ENCODE results near the gene ACTG1.
A peak's percentile ranks its signal among the peaks of the same experiment; 100 is the strongest.

ACTG1 gene

GRCh38 chr17:81492202-81492601 lies 20.4 kb downstream of the ACTG1 start:
- DNase-seq: no peak

- DNase-seq: no peak
Observed at GRCh38 chr17:81491761-81492160, 20.8 kb downstream of the ACTG1 start.

GRCh38 chr17:81491181-81491581 lies 21.4 kb downstream of the ACTG1 start:
- no peak for DNase-seq

DNA sequence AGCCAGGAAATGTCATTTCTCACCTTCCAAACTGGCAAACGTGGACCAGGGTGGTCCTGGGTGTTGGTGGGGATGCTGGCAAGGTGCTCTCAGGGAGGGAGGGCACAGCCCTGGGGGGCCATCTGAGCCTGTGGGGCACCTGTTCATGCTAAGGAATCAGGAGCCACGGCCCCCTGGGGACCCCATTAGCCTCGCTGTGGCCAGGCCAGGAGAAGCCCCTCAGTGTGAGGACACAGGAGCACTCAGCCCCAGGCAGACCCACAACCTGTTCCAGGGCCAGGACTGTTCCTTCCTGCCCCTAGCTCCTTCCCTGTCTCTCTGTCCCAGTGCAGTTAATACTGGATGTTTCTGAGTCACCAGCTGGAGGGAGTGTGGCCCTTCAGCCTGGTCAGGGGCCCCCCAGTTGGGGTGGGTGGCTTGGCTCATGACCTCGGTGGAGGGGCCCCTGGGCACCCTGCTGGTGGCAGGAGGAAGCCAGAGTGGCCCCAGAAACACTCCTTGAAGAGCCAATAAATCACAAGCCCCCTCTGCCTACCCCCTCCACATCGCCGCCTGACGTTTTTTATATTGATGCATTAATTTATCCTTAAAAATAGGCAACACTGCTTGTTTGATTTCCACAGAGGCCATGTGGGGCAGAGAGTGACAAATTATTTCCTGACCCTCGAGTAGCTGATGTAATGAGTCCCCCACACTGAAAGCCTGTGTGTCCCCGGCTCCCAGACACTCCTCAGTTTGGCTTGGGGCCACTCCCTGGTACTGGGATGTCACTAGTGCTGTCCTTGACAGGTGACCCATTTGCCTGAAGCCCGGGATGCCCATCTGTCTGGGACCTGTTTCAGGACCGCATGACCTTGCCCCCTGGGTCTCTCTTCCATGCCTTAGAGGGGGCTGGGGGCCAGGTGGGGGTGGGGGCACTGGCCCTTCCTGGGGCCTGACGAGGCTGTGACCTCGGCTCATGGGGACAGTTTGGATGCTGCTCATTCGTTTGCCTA lies 22.3 kb downstream of the ACTG1 start:
- DNase-seq: no peak

DNA sequence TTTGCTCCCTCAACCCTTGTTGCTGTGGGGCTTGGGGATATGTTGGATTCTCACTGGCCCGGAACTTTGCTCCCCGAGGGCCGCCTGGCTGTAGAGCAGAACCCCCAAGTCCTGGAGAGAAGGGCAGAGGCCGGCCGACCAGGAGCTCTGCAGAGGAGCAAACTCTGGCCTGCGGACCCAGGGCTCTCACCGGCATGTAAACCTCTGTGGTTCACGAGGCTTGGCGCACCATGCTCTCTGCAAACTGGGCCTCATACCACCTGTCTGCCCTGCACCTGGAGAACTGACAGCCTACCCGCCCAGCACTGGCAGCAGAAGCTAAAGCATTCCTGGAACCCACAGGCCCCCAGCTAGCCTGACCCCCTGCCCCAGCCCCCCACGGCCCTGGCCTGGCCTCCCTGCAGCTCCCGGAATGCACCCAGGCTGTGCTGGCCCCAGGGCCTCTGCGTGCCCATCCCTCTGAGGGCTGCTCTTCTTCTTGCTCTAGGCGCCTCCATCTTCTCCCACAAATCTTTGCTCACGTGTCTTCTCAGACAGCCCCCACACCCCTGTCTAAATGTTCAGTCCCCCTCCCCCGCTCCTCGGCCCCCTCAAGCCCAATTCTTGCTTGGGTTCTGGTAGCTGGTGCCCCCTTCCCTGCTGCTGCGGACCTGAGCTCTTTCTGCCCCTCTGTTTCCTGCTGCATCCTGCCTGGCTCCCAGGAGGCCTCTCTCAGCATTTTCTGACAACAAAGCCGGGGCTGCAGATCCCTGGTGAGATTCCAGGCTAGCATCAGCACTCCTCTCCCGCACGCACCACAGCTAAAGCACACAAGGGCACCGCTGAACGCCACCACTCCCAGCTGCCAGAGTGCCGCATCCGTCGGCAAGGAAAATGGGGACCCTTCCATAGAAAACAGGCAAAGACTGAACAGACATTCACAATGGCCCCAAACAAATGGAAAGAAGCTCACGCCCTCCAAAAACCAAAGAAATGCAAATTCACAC lies 23.3 kb downstream of the ACTG1 start:
- no peak for DNase-seq

DNA sequence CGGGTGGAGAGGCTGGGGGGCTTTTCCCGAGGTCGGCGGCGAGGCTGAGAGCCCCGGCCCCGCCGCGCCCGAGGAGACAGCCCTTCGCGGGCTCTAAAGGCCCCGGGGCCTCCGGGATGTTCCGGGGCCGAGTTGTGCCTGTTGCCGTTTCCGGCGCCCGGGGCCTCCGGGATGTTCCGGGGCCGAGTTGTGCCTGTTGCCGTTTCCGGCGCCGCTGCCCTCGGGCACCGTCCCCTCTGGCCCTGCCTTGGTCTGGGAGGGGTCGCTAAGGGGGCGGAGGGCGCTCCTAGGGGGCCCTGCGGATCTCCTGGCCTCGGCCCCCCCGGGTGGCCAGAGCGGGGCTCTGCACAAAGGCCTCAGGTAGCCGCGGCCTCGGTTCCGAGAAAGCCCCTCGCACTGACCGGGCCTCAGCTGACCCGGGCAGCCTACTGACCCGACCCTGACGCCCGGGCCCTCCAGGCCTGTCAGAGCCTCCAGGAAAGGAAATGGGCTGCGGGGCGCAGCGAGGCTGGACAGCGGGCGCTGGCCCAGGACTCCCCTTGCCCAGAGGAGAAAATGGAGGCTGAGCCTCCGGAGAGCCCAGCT lies 24.2 kb downstream of the ACTG1 start:
- peak; percentile 43 for DNase-seq

GRCh38 chr17:81487487-81488275 lies 24.9 kb downstream of the ACTG1 start:
- DNase-seq: peak; percentile 86

DNA sequence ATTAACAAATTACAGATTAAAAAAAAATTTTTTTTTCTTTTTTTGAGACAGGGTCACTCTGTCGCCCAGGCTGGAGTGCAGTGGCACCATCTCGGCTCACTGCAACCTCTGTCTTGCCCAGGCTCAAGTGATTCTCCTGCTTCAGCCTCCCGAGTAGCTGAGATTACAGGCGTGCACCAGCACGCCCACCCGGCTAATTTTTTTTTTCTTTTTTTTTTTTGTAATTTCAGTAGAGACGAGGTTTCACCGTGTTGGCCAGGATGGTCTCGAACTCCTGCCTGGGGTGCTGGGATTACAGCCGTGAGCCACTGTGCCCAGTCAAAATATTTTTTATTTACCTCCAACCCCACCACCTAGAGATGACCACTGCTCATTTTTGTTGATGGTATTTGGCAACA lies 25.5 kb downstream of the ACTG1 start:
- DNase-seq: no peak

DNA sequence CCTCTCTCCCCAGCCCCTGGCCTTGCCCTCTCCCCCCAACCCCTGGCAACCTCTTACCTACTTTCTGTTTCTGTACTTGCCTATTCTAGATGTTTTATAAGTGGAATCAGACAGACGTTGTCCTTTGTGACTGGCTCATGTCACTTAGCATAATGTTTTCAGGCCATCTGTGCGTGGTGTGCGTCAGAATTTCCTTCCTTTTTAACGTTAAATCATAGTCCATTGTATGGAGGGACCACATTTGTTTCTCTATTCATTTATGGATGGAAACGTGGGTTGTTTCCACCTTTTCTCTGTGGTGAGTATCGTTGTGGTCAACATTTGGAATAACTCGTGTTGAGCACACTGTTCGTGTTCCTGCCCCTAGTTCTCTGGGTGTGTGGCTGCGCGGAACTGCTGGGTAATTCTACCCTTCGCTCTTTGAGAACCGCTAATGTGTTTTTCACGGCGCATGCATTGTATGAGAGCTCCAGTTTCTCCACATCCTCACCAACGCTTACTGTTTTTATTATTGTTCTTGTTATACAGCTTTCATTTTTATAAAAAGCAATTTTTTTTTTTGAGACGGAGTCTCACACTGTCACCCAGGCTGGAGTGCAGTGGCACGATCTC lies 26.3 kb downstream of the ACTG1 start:
- no peak for DNase-seq

GRCh38 chr17:81484195-81484979 lies 28.2 kb downstream of the ACTG1 start:
- DNase-seq: peak; percentile 93

GRCh38 chr17:81483862-81484194 lies 28.8 kb downstream of the ACTG1 start:
- no peak for DNase-seq

DNA sequence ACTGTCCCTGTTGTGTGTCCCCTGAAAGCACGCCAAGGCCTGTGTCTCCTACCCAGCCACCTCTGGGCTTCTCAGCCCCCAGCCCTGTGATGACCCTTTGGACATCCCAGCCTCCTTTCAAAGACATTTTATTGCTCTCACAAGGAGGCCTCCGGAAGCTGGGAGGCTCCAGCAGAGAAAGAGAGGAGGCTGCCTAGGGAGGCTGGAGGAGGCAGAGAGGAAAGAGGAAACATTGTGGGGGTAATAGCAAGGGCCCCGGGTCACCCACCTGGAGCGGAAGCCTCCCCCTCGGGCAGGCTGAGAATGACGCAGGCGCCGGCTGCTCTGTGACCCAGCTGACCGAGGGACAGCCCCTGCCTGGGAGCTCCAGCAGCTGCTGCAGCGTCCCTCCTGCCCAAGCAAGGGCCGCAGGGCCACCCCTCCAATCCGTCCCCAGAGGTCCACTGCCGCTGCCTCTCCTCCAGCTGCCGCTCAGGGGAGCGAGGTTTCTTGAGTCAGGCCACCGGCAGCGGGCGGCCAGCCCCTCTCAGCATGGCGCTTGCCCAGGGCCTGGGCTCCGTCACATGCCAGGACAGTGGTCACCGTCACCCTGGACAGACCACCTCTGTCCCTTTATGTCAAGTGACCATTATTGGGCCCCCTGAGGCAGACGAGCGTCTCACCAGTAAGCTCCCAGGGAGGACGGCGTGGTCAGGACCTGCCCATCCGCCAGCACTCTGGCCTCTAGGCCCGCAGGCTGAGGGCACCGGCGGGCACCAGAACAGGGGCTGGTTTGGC lies 29.3 kb downstream of the ACTG1 start:
- DNase-seq: no peak

- no peak for DNase-seq
Observed at GRCh38 chr17:81482673-81483072, 29.9 kb downstream of the ACTG1 start.

GRCh38 chr17:81481815-81482505 lies 30.6 kb downstream of the ACTG1 start:
- no peak for DNase-seq

DNA sequence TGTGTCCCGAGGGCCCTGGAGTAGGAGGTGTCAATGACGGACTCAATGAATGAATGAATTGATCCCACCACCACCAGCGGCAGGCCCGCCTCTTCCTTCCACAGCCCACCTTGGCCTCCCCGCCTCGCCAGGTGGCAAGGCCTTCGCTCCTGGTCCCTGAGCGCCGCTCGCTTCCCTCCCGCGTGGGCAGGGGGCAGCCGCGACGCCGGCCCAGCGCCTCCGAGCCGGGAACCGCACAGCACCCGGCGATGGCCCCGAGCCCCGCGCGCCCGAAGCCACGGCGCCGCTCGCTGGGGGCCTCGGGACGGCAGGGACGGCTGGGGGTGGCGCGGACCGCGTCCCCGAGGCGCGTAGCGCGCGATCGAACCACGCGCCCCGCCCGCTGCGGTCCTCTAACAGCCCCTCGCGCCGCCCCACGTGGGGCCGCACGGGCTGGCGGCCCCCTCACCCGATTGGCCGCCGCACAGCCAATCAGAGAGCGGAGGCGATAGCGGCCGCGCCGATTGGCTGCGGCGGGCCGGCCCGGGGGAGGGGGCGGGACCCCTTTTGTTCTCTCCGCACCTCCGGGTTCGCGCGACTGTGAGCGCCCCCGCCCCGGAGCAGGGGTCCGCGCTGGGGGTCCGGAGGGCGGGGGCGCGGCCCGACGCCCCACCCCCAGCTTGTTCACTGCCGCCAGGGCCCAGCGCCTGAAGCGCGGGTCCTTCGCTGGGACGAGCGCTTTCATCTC lies 31.4 kb downstream of the ACTG1 start:
- DNase-seq: peak; percentile 64

DNA sequence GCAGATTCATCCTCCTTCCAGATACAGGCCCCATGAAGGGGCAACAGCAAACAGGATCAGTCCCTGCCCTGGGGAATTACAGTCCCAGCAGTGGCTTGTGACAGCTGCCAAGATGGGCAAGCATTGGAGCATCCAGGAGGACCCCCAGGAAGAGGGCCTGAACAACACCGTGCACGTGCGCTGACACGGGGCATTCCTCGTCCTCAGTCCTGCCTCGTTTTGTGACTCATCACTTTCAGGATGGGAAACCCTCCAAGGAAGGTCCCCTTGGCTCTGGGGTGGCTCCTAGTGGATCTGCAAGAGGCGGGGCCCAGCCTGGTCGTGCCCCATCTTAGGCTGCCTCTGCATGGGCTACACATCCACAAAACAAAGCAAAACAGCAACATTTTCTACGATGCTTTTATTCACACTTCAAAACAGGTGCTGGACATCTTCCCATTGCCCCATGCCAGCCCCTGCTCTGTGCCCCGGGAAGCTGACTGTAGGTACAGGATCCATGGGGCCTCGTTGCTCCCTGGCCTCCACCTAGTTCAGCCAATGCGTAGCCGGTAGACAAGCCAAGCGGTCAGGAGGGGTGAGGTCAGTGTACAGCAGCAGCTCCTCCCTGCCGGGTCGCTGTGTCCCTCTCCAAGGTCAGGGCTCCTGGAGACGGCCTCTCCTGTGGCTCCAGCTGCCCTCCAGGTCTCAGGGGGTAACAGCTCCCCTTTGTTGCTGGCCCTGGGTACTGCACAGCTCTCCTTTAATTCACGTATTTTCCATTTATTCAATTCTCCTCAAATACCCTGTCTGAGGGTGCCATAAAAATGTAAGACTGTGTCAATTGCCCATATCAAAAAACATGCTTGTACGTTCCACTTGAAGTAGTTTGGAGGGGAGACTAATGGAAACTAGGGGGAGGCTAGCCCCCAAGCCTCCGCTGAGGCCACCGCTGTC lies 32.2 kb downstream of the ACTG1 start:
- no peak for DNase-seq

- no peak for DNase-seq
Observed at GRCh38 chr17:81479175-81480071, 33.2 kb downstream of the ACTG1 start.

Measured in activated CD4-positive, alpha-beta T cell treated with anti-CD3 and anti-CD28 coated beads for 48 hours (primary cell).